OCI-LY7 (cell line): ENCODE data around the gene ZNF586.

Source experiments
- CTCF ChIP-seq: fragments of 200-600 bp; sonication (generic); conservative IDR thresholded peaks from 2 replicates; pipeline ENCODE4 v1.5.1; 2014; ENCODE audit warnings: mild to moderate bottlenecking, antibody characterized with exemption, low read length, moderate library complexity, mixed read lengths
- EZH2phosphoT487 ChIP-seq: fragments of 200-600 bp; sonication (generic); IDR thresholded peaks from 2 replicates; pipeline ENCODE4 v1.6.1; 2018; ENCODE audit warnings: low read depth, borderline replicate concordance, mild to moderate bottlenecking, mixed run types, antibody characterized with exemption, low read length, moderate library complexity, mixed read lengths

GRCh38 chr19:57789288-57789687 is 19.8 kb downstream of the ZNF586 start:
- TF ChIP-seq CTCF (no peak), EZH2phosphoT487 (no peak)
